Fibroblast of lung (primary cell): ENCODE results near the gene MKNK1.

Source experiments
- CTCF ChIP-seq, 2 donors: IDR thresholded peaks in 1 of 2; conservative IDR thresholded peaks in 1 of 2; 1 replicate in 1 of 2; 2 replicates in 1 of 2; pipeline ENCODE4 v1.5.1; 2011 to 2012; ENCODE audit warnings: low read length in 2 of 2, control low read depth in 1 of 2, inconsistent platforms in 1 of 2, low read depth in 1 of 2, mild to moderate bottlenecking in 1 of 2
- EZH2 ChIP-seq: IDR thresholded peaks from 2 replicates; pipeline ENCODE4 v1.5.1; 2012; ENCODE audit warnings: low read length, control low read depth, mild to moderate bottlenecking; ENCODE audit errors: missing control alignments

- TF ChIP-seq CTCF (conservative IDR thresholded peaks at IDR 0.05 in 1 of 2, IDR thresholded peaks at IDR 0.05 in 1 of 2; ENCODE audit: low read depth in 1 of 2, low read length in 2 of 2) (no peak), EZH2 (no peak)
Observed at GRCh38 chr1:46510998-46511365, 93.1 kb downstream of the MKNK1 start.
